Endothelial cell of umbilical vein (primary cell): ENCODE results near the gene SMARCAL1. TPM values are rescaled to one million over a fixed set of nuclear protein-coding genes. Genes with fewer than 3 reads are reported as not detected.

Experiments used
- BruUV-seq: library from RNA; stranded (reverse); fragments of 400-500 nt; replicated peaks from 2 replicates; lab custom pipeline; 2021; lab: Mats Ljungman, UMichigan
- CTCF ChIA-PET: fragments of 300-600, 350-600 bp; sonication (Branson Sonifier 250); formaldehyde crosslinking; loops from one replicate; lab custom pipeline; 2021; ENCODE audit warnings: antibody characterized with exemption, inconsistent platforms; lab: Charles Lee
- POLR2A ChIA-PET: fragments of 300-600, 350-600 bp; sonication (Branson Sonifier 250); formaldehyde crosslinking; loops from one replicate; lab custom pipeline; 2021; ENCODE audit warnings: antibody characterized with exemption, inconsistent platforms; lab: Charles Lee
- DNase-seq: peaks from one replicate; pipeline ENCODE4 v3.0.0-alpha.2; 2011; ENCODE audit warnings: low read depth, low spot score
- FAIRE-seq: peaks from 2 replicates; lab custom pipeline; 2011; peaks lifted over from hg19 to GRCh38; lab: Jason Lieb, UNC
- H2AFZ ChIP-seq: 2 replicates; pipeline ENCODE4 v1.6.0; 2012; ENCODE audit warnings: low read depth, low read length, control low read depth, inconsistent platforms
- H3K27ac ChIP-seq: 2 replicates; pipeline ENCODE4 v1.5.1; 2011; ENCODE audit warnings: low read depth, mild to moderate bottlenecking, control low read depth, low read length, moderate library complexity; ENCODE audit not compliant: insufficient read depth
- H3K27me3 ChIP-seq, 2 experiments: 2 replicates each; pipeline versions ENCODE4 v1.6.0 to v1.6.1; 2011; ENCODE audit warnings: low read length in 2 of 2, mixed read lengths in 1 of 2; ENCODE audit not compliant: control insufficient read depth in 2 of 2, insufficient read depth in 2 of 2
- H3K36me3 ChIP-seq, 2 experiments: 2 replicates in 1 of 2; 3 replicates in 1 of 2; pipeline ENCODE4 v1.5.1; 2011; ENCODE audit warnings: low read length in 2 of 2, mild to moderate bottlenecking in 1 of 2, moderate library complexity in 1 of 2; ENCODE audit not compliant: control insufficient read depth in 2 of 2, insufficient read depth in 2 of 2; ENCODE audit errors: extremely low read depth in 1 of 2
- H3K4me1 ChIP-seq: 3 replicates; pipeline ENCODE4 v1.5.1; 2011; ENCODE audit warnings: mild to moderate bottlenecking, low read length; ENCODE audit not compliant: control insufficient read depth, insufficient read depth; ENCODE audit errors: extremely low read depth
- H3K4me2 ChIP-seq: 2 replicates; pipeline ENCODE4 v1.6.1; 2011; ENCODE audit warnings: low read length, control low read depth, mixed read lengths; ENCODE audit not compliant: insufficient read depth
- H3K4me3 ChIP-seq, 3 experiments: fragments of 200-600 bp in 1 of 3; sonication (generic), shearing (Covaris generic) in 1 of 3; replicated peaks in 1 of 3; 2 replicates each; pipeline ENCODE4 v1.5.1; 2011 to 2016; ENCODE audit warnings: control low read depth in 3 of 3, low read length in 3 of 3, mild to moderate bottlenecking in 2 of 3, inconsistent platforms in 1 of 3, low read depth in 1 of 3, moderate library complexity in 1 of 3; ENCODE audit not compliant: insufficient read depth in 1 of 3
- H3K79me2 ChIP-seq: 2 replicates; pipeline ENCODE4 v1.6.0; 2012; ENCODE audit warnings: low read length, inconsistent platforms; ENCODE audit not compliant: control insufficient read depth, insufficient read depth
- H3K9ac ChIP-seq: replicated peaks from 2 replicates; pipeline ENCODE3; 2011; ENCODE audit warnings: low read length, control low read depth; ENCODE audit not compliant: insufficient read depth; ENCODE audit errors: extremely low read depth
- H3K9me1 ChIP-seq: replicated peaks from 3 replicates; pipeline ENCODE4 v1.6.0; 2011; ENCODE audit warnings: mild to moderate bottlenecking, low read length; ENCODE audit not compliant: control insufficient read depth, insufficient read depth; ENCODE audit errors: extremely low read depth
- H3K9me3 ChIP-seq: replicated peaks from 2 replicates; pipeline ENCODE4 v1.5.1; 2012; ENCODE audit warnings: low read length, inconsistent platforms; ENCODE audit not compliant: control insufficient read depth, insufficient read depth
- H4K20me1 ChIP-seq: replicated peaks from 2 replicates; pipeline ENCODE3; 2011; ENCODE audit warnings: mild to moderate bottlenecking, low read length; ENCODE audit not compliant: control insufficient read depth, insufficient read depth; ENCODE audit errors: extremely low read depth
- EZH2 ChIP-seq: IDR thresholded peaks from 2 replicates; pipeline ENCODE4 v1.6.1; 2012; ENCODE audit warnings: borderline replicate concordance, low read depth, mild to moderate bottlenecking, moderate library complexity, low read length, inconsistent platforms; ENCODE audit not compliant: severe bottlenecking
- FOS ChIP-seq: IDR thresholded peaks from 2 replicates; pipeline ENCODE4 v1.6.1; 2011; ENCODE audit warnings: mild to moderate bottlenecking, low read length, moderate library complexity, borderline replicate concordance; ENCODE audit not compliant: insufficient read depth
- GATA2 ChIP-seq: IDR thresholded peaks from 2 replicates; pipeline ENCODE4 v1.7.0; 2011; ENCODE audit warnings: low read depth, mild to moderate bottlenecking, moderate library complexity, mixed read lengths, low read length; ENCODE audit not compliant: insufficient read length, insufficient read depth
- JUN ChIP-seq: IDR thresholded peaks from 2 replicates; pipeline ENCODE4 v1.6.1; 2011; ENCODE audit warnings: borderline replicate concordance, low read depth; ENCODE audit not compliant: insufficient read length, insufficient read depth
- MYC ChIP-seq: IDR thresholded peaks from one replicate; pipeline ENCODE4 v1.6.1; 2011; ENCODE audit warnings: mild to moderate bottlenecking, low read depth, low read length
- POLR2A ChIP-seq: IDR thresholded peaks from 2 replicates; pipeline ENCODE4 v1.6.1; 2012; ENCODE audit warnings: low read depth, mild to moderate bottlenecking, control low read depth, low read length
- POLR2AphosphoS5 ChIP-seq: IDR thresholded peaks from 2 replicates; pipeline ENCODE4 v1.6.1; 2012; ENCODE audit warnings: low read depth, mild to moderate bottlenecking, control low read depth, low read length, moderate library complexity; ENCODE audit not compliant: insufficient read depth
- dilution Hi-C: fragments of 300-500 bp; cut with MboI; formaldehyde crosslinking; loops from one replicate; pipeline ENCODE4 v1.15.0; 2019; ENCODE audit warnings: low sequenced_read_pairs; ENCODE audit not compliant: extremely low pct_ligation_motif_present
- intact Hi-C: fragments of 100-400 bp; cut with micrococcal nuclease; formaldehyde crosslinking; loops from one replicate; pipeline ENCODE4 v1.10.0; 2022
- polyA plus RNA-seq, 4 experiments: library from polyadenylated mRNA; depleted of rRNA in 3 of 4; stranded (reverse) in 3 of 4; unstranded in 1 of 4; fragments of >200 nt; gene quantifications; 2 replicates each; pipeline versions ENCODE4 v1.2.1 to v1.2.3, GENCODE V29; 2011 to 2012; ENCODE audit warnings: missing spikeins in 1 of 4
- total RNA-seq: library from RNA; stranded (reverse); gene quantifications from 2 replicates; pipeline ENCODE4 v1.2.3, GENCODE V29; 2021
- TF ChIP-seq, protein P1 (sequence below): IDR thresholded peaks from 2 replicates; pipeline ENCODE4 v1.6.1; 2011; ENCODE audit not compliant: insufficient read depth, insufficient read length
- TF ChIP-seq, protein P2 (sequence below), 2 donors: IDR thresholded peaks; 1 replicate in 1 of 2; 2 replicates in 1 of 2; pipeline ENCODE4 v1.5.1; 2011; ENCODE audit warnings: low read length in 2 of 2, mild to moderate bottlenecking in 2 of 2, moderate library complexity in 2 of 2, control low read depth in 1 of 2, inconsistent platforms in 1 of 2, low read depth in 1 of 2; ENCODE audit not compliant: insufficient read depth in 1 of 2; ENCODE audit errors: extremely low read depth in 1 of 2

SMARCAL1 gene
- total and polyA plus RNA-seq, 2 donors (not counting 3 experiments of a cell fraction or from before 2014, with no cell fraction given): 25.4 to 30.7 TPM

DNA sequence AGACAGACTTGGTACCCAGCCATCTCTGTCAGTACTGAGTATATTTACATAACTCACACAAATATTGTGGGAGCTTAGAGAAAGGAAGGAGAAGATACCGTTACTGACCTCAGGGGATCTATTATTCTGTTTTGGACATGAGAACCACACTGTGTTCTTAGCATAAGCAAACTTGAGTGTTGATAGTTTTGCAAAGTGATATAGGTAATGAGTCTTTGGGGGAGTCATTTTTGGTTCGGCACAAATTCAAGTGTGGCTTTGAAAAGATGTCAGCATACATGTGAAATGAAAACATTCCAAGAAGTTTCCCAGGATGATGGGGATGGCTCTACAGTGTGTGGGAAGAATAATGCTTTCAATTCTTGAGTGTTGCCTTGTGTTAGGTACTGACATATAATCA lies 24.1 kb downstream of the SMARCAL1 start:
- Histone ChIP-seq H3K9ac (no peak overlapping the region), H3K36me3 (peaks cover 10 to 27% of the 10 kb centered on the region in 2 experiments), H3K79me2 (no peaks in the 10 kb centered on the region), H3K9me3 (no peaks in the 10 kb centered on the region), H3K4me2 (no peak overlapping the region), H3K4me3 (no peak overlapping the region), H3K9me1 (no peaks in the 10 kb centered on the region), H4K20me1 (no peaks in the 10 kb centered on the region), H3K27me3 (no peaks in the 10 kb centered on the region), H3K27ac (no peak overlapping the region), H2AFZ (no peak overlapping the region), H3K4me1 (no peaks in the 10 kb centered on the region)
- intact Hi-C loops: no loop called here
- BruUV-seq: no TSS peak
- TF ChIP-seq POLR2A: no peak
- TF ChIP-seq, protein P1, sequence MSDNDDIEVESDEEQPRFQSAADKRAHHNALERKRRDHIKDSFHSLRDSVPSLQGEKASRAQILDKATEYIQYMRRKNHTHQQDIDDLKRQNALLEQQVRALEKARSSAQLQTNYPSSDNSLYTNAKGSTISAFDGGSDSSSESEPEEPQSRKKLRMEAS: no peak
- TF ChIP-seq JUN: no peak
- no peak for TF ChIP-seq FOS
- no peak for TF ChIP-seq EZH2
- TF ChIP-seq POLR2AphosphoS5: no peak
- TF ChIP-seq, protein P2, sequence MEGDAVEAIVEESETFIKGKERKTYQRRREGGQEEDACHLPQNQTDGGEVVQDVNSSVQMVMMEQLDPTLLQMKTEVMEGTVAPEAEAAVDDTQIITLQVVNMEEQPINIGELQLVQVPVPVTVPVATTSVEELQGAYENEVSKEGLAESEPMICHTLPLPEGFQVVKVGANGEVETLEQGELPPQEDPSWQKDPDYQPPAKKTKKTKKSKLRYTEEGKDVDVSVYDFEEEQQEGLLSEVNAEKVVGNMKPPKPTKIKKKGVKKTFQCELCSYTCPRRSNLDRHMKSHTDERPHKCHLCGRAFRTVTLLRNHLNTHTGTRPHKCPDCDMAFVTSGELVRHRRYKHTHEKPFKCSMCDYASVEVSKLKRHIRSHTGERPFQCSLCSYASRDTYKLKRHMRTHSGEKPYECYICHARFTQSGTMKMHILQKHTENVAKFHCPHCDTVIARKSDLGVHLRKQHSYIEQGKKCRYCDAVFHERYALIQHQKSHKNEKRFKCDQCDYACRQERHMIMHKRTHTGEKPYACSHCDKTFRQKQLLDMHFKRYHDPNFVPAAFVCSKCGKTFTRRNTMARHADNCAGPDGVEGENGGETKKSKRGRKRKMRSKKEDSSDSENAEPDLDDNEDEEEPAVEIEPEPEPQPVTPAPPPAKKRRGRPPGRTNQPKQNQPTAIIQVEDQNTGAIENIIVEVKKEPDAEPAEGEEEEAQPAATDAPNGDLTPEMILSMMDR (IDR thresholded peaks at IDR 0.05; ENCODE audit: extremely low read depth in 1 of 2, insufficient read depth in 1 of 2, low read depth in 1 of 2, low read length in 2 of 2): no peak
- TF ChIP-seq GATA2: no peak
- TF ChIP-seq MYC: no peak
- FAIRE-seq (no peak), DNase-seq (no peak)
- POLR2A ChIA-PET: no interaction called here
- dilution Hi-C loops: no loop called here
- CTCF ChIA-PET: no interaction called here
